OCI-LY1 (cell line): Measurements from ENCODE around the gene RMDN3.

Experiments used
- H2AFZ ChIP-seq: fragments of 200-600 bp; sonication (generic), shearing (Covaris generic); 2 replicates; pipeline ENCODE4 v1.6.0; 2014; ENCODE audit warnings: antibody characterized with exemption, mild to moderate bottlenecking, low read length
- H3F3A ChIP-seq: fragments of 200-600 bp; sonication (generic), shearing (Covaris generic); 2 replicates; pipeline ENCODE4 v1.6.0; 2014; ENCODE audit warnings: mild to moderate bottlenecking, antibody characterized with exemption, low read length, moderate library complexity; ENCODE audit not compliant: insufficient read depth
- H3K27ac ChIP-seq: fragments of 200-600 bp; sonication (generic); 2 replicates; pipeline ENCODE4 v1.5.1; 2014; ENCODE audit warnings: low read length, mixed run types, mild to moderate bottlenecking, low read depth; ENCODE audit not compliant: poor library complexity, severe bottlenecking
- H3K27me3 ChIP-seq: fragments of 200-600 bp; sonication (generic); 2 replicates; pipeline ENCODE4 v1.6.0; 2014; ENCODE audit warnings: antibody characterized with exemption, mild to moderate bottlenecking, low read length, moderate library complexity; ENCODE audit not compliant: insufficient read depth
- H3K36me3 ChIP-seq: fragments of 200-600 bp; sonication (generic); 2 replicates; pipeline ENCODE4 v1.6.1; 2014; ENCODE audit warnings: mild to moderate bottlenecking, antibody characterized with exemption, low read length, moderate library complexity, mixed read lengths; ENCODE audit not compliant: insufficient read depth
- H3K4me1 ChIP-seq: fragments of 200-600 bp; sonication (generic); 2 replicates; pipeline ENCODE4 v1.5.1; 2014; ENCODE audit warnings: mild to moderate bottlenecking, low read length, moderate library complexity; ENCODE audit not compliant: insufficient read depth, severe bottlenecking
- H3K4me2 ChIP-seq: fragments of 200-600 bp; sonication (generic), shearing (Covaris generic); 2 replicates; pipeline ENCODE4 v1.6.1; 2014; ENCODE audit warnings: low read length
- H3K4me3 ChIP-seq: fragments of 200-600 bp; sonication (generic); 2 replicates; pipeline ENCODE4 v1.5.1; 2014; ENCODE audit warnings: low read length, low read depth, mild to moderate bottlenecking, mixed read lengths; ENCODE audit not compliant: poor library complexity, severe bottlenecking
- H3K79me2 ChIP-seq: fragments of 200-600 bp; shearing (Covaris generic); 2 replicates; pipeline ENCODE4 v1.6.1; 2016; ENCODE audit warnings: mixed run types, low read length, mixed read lengths; ENCODE audit not compliant: insufficient read depth
- H3K9ac ChIP-seq: fragments of 200-600 bp; sonication (generic), shearing (Covaris generic); 2 replicates; pipeline ENCODE4 v1.6.1; 2014; ENCODE audit warnings: mild to moderate bottlenecking, low read length, mixed read lengths
- H3K9me2 ChIP-seq: fragments of 200-600 bp; sonication (generic), shearing (Covaris generic); 2 replicates; pipeline ENCODE4 v1.6.1; 2014; ENCODE audit warnings: low read depth, mild to moderate bottlenecking, low read length, mixed read lengths
- H3K9me3 ChIP-seq: fragments of 200-600 bp; shearing (Covaris generic); 2 replicates; pipeline ENCODE4 v1.6.1; 2014; ENCODE audit warnings: low read length, mixed read lengths
- H4K20me1 ChIP-seq: fragments of 200-600 bp; sonication (generic), shearing (Covaris generic); 2 replicates; pipeline ENCODE4 v1.6.0; 2016; ENCODE audit warnings: mild to moderate bottlenecking, low read length; ENCODE audit not compliant: insufficient read depth
- EZH2 ChIP-seq: fragments of 200-600 bp; sonication (generic), shearing (Covaris generic); IDR thresholded peaks from 2 replicates; pipeline ENCODE4 v1.8.0; 2017; ENCODE audit warnings: borderline replicate concordance, mixed run types, mild to moderate bottlenecking, antibody characterized with exemption, low read length, moderate library complexity, mixed read lengths
- TF ChIP-seq, protein P1 (sequence below): fragments of 200-600 bp; sonication (generic), shearing (Covaris generic); IDR thresholded peaks from 2 replicates; pipeline ENCODE4 v1.5.1; 2017; ENCODE audit warnings: mild to moderate bottlenecking, antibody characterized with exemption, low read length, moderate library complexity, mixed read lengths

Gene RMDN3

DNA sequence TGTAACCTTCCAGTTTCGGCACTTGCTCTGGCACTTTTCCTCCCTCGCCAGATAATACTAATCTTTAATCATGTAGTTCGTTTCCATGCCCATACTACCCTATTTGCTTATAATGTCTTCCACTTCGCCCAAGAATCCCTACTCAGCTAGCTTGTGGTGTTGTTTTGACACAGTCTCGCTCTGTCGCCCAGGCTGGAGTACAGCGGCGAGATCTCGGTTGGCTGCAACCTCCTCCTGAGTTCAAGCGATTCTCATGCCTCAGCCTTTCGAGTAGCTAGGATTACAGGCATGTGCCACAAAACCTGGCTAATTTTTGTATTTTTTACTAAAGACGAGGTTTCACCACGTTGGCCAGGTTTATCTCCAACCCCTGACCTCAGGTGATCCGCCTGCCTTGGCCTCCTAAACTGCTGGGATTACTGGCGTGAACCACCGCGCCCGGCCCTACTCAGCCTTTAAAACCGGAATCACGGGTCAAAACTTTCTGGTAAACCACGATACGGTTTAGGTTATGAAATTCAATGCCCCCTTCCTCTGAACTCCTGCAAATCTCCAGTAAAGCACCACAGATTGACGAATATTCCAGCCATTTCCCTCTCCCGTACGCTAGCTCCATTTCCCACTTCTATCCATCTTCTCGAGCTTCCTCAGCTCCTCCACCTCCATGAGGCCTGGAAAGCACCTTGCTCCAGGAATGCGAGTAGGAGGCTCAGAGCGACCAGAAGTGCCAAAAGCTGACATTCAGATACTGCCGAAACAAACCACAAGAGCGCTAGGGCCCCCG lies 61.0 kb downstream of the RMDN3 start:
- Histone ChIP-seq H3K9me3 (no peaks in the 10 kb centered on the region), H3K4me3 (peak overlapping the region; percentile 92), H3F3A (no peaks in the 10 kb centered on the region; the same call in 1 of the 2 replicates), H2AFZ (no peak overlapping the region), H3K36me3 (peaks cover 7% of the 10 kb centered on the region; the same call in 1 of the 2 replicates), H3K4me1 (peaks cover 18% of the 10 kb centered on the region), H3K27me3 (no peaks in the 10 kb centered on the region), H3K9me2 (no peaks in the 10 kb centered on the region), H3K4me2 (peak overlapping the region; percentile 87), H3K27ac (peak overlapping the region; percentile 91), H3K9ac (peak overlapping the region; percentile 85), H4K20me1 (no peaks in the 10 kb centered on the region), H3K79me2 (peaks cover 11% of the 10 kb centered on the region)
- TF ChIP-seq, protein P1, sequence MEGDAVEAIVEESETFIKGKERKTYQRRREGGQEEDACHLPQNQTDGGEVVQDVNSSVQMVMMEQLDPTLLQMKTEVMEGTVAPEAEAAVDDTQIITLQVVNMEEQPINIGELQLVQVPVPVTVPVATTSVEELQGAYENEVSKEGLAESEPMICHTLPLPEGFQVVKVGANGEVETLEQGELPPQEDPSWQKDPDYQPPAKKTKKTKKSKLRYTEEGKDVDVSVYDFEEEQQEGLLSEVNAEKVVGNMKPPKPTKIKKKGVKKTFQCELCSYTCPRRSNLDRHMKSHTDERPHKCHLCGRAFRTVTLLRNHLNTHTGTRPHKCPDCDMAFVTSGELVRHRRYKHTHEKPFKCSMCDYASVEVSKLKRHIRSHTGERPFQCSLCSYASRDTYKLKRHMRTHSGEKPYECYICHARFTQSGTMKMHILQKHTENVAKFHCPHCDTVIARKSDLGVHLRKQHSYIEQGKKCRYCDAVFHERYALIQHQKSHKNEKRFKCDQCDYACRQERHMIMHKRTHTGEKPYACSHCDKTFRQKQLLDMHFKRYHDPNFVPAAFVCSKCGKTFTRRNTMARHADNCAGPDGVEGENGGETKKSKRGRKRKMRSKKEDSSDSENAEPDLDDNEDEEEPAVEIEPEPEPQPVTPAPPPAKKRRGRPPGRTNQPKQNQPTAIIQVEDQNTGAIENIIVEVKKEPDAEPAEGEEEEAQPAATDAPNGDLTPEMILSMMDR: no peak
- no peak for TF ChIP-seq EZH2

DNA sequence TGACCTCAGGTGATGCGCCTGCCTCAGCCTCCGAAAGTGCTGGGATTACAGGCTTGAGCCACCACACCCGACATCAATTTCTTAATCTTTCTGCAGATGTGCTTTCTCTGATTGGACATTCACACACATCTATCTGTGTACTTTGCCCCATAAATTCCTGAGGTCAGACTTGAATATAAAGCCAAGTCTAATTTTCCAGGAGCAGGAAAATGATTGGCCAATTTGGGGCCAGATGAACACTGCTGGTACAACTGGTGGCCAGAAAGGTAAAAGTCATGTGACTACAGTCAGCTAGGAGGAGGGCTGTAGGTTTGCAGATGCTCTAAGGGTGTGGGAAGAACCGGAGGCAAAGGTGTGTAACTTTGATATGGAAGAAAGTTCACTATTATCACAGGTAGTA lies 63.3 kb downstream of the RMDN3 start:
- Histone ChIP-seq H3K9me2 (no peaks in the 10 kb centered on the region), H3K4me1 (peaks cover 17% of the 10 kb centered on the region), H3K79me2 (peaks cover 9% of the 10 kb centered on the region), H3F3A (no peaks in the 10 kb centered on the region; the same call in 1 of the 2 replicates), H3K9me3 (no peaks in the 10 kb centered on the region), H3K27me3 (no peaks in the 10 kb centered on the region), H4K20me1 (no peaks in the 10 kb centered on the region), H3K4me3 (no peak overlapping the region), H2AFZ (no peak overlapping the region), H3K27ac (no peak overlapping the region), H3K36me3 (no peaks in the 10 kb centered on the region), H3K4me2 (no peak overlapping the region), H3K9ac (no peak overlapping the region)
- TF ChIP-seq, protein P1: no peak
- TF ChIP-seq EZH2: no peak

DNA sequence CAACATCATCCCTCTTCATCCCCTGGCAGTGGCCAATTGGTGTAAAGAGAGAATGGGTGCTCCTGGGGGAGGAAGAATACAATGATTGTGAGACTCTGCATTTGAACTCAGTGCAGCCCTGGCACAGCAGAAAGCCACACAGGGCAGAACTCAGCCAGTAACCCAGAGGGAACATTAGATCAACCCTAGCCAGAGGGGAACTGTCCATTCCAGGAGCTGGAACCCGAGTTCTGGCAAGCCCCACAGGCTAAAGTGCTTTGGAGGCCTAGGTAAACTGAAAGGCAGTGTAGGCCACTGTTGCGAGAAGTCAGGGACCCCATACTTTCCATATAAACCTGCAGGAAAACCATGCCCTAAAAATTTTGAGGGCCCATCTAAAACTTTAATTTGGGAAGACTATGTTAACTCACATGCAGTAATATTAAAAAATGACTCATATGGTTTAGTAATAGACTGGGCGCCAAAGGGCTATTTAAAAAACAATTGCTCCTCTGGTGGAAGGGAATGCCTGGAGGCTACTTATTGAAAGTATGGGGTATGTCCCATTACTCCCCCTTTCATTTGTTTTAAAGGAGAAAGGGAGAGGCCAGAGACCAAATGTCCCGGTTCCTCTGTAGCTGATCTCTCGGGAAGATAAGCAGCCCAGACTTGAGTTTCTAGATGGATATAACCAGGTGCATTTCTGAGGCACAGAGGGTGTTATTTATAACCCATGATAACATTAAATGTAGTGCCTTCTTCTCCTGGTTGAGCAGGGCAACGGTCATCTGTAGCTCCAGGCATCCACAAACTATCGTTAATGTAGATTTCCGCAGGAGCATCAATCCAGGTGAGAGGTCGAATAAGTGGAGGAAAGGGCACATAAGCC lies 65.9 kb downstream of the RMDN3 start:
- H3K4me2 ChIP-seq: no peak overlapping the region
- no peaks in the 10 kb centered on the region for H4K20me1 ChIP-seq
- no peaks in the 10 kb centered on the region for H3K9me3 ChIP-seq
- H3K79me2 ChIP-seq: no peaks in the 10 kb centered on the region
- no peaks in the 10 kb centered on the region for H3K27me3 ChIP-seq
- no peak overlapping the region for H3K9ac ChIP-seq
- no peak for TF ChIP-seq EZH2
- TF ChIP-seq, protein P1: no peak
- no peak overlapping the region for H3K27ac ChIP-seq
- no peak overlapping the region for H3K4me3 ChIP-seq
- H2AFZ ChIP-seq: no peak overlapping the region
- no peaks in the 10 kb centered on the region for H3F3A ChIP-seq
- no peaks in the 10 kb centered on the region for H3K9me2 ChIP-seq
- no peaks in the 10 kb centered on the region for H3K36me3 ChIP-seq
- peaks cover 9% of the 10 kb centered on the region for H3K4me1 ChIP-seq
